Measurements from ENCODE around the gene EFEMP1.
"Not testable (repeated sequence)": the region's sequence is repeated elsewhere in the genome, so short reads cannot be mapped to it uniquely, and the experiment has no call there.

Gene EFEMP1

DNA sequence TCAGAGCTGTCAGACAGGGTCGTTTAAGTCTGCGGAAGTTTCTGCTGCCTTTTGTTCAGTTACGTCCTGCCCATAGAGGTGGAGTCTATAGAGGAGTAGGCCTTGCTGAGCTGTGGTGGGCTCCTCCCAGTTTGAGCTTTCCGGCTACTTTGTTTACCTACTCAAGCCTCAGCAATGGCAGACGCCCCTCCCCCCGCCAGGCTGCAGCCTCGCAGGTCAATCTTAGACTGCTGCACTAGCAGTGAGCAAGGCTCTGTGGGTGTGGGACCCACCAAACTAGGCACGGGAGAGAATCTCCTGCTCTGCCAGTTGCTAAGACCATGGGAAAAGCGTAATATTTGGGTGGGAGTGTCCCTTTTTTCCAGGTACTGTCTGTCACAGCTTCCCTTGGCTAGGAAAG lies 86.5 kb downstream of the EFEMP1 start:
- H3K9ac ChIP-seq (ENCODE audit: low read depth, low read length) = no peak overlapping the region
- H4K20me1 ChIP-seq (ENCODE audit: insufficient read depth, low read length) = no peaks in the 10 kb centered on the region
- H3K79me2 ChIP-seq (ENCODE audit: insufficient read depth, low read length) = no peaks in the 10 kb centered on the region
- H3K9me3 ChIP-seq (ENCODE audit: insufficient read depth, low read length, severe bottlenecking) = no peaks in the 10 kb centered on the region
- no peaks in the 10 kb centered on the region for H3K4me1 ChIP-seq (ENCODE audit: insufficient read depth, low read length)
- ATAC-seq (ENCODE audit: insufficient read depth, low read depth) (no peak), DNase-seq (no peak)
- no peaks in the 10 kb centered on the region for H3K27me3 ChIP-seq (ENCODE audit: insufficient read depth, low read length, poor library complexity)
- H3K36me3 ChIP-seq (ENCODE audit: insufficient read depth, low read length) = no peaks in the 10 kb centered on the region
- H3K4me3 ChIP-seq (ENCODE audit: low read depth in 1 of 2, low read length in 2 of 2) = no peak overlapping the region
- H3K27ac ChIP-seq (ENCODE audit: low read length) = no peak overlapping the region
- no peak overlapping the region for H2AFZ ChIP-seq (ENCODE audit: low read depth, low read length)
- TF ChIP-seq EZH2 (IDR thresholded peaks at IDR 0.05; ENCODE audit: borderline replicate concordance, low read depth, low read length, severe bottlenecking) = no peak
- TF ChIP-seq, protein P1, sequence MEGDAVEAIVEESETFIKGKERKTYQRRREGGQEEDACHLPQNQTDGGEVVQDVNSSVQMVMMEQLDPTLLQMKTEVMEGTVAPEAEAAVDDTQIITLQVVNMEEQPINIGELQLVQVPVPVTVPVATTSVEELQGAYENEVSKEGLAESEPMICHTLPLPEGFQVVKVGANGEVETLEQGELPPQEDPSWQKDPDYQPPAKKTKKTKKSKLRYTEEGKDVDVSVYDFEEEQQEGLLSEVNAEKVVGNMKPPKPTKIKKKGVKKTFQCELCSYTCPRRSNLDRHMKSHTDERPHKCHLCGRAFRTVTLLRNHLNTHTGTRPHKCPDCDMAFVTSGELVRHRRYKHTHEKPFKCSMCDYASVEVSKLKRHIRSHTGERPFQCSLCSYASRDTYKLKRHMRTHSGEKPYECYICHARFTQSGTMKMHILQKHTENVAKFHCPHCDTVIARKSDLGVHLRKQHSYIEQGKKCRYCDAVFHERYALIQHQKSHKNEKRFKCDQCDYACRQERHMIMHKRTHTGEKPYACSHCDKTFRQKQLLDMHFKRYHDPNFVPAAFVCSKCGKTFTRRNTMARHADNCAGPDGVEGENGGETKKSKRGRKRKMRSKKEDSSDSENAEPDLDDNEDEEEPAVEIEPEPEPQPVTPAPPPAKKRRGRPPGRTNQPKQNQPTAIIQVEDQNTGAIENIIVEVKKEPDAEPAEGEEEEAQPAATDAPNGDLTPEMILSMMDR (IDR thresholded peaks at IDR 0.05; ENCODE audit: borderline replicate concordance, extremely low read depth, low read length, poor library complexity, severe bottlenecking) = no peak
- no peak overlapping the region for H3K4me2 ChIP-seq (ENCODE audit: insufficient read depth, low read length)

DNA sequence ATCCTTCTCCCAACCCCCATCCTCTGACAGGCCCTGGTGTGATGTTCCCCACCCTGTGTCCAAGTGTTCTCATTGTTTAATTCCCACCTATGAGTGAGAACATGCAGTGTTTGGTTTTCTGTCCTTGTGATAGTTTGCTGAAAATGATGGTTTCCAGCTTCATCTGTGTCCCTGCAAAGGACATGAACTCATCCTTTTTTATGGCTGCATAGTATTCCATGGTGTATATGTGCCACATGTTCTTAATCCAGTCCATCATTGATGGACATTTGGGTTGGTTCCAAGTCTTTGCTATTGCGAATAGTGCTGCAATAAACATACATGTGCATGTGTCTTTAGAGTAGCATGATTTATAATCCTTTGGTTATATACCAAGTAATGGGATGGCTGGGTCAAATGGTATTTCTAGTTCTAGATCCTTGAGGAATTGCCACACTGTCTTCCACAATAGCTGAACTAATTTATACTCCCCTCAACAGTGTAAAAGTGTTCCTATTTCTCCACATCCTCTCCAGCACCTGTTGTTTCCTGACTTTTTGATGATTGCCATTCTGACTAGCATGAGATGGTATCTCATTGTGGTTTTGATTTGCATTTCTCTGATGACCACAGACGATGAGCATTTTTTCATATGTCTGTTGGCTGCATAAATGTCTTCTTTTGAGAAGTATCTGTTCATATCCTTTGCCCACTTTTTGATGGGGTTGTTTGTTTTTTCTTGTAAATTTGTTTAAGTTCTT lies 91.7 kb downstream of the EFEMP1 start:
- not testable (repeated sequence) for H3K79me2 ChIP-seq (ENCODE audit: insufficient read depth, low read length); H3K9me3 ChIP-seq (ENCODE audit: insufficient read depth, low read length, severe bottlenecking); H3K27ac ChIP-seq (ENCODE audit: low read length); H2AFZ ChIP-seq (ENCODE audit: low read depth, low read length); ATAC-seq (ENCODE audit: insufficient read depth, low read depth); H3K36me3 ChIP-seq (ENCODE audit: insufficient read depth, low read length); H3K4me2 ChIP-seq (ENCODE audit: insufficient read depth, low read length); H3K9ac ChIP-seq (ENCODE audit: low read depth, low read length); H3K4me1 ChIP-seq (ENCODE audit: insufficient read depth, low read length); H4K20me1 ChIP-seq (ENCODE audit: insufficient read depth, low read length); H3K27me3 ChIP-seq (ENCODE audit: insufficient read depth, low read length, poor library complexity); DNase-seq; H3K4me3 ChIP-seq (ENCODE audit: low read depth in 1 of 2, low read length in 2 of 2)

DNA sequence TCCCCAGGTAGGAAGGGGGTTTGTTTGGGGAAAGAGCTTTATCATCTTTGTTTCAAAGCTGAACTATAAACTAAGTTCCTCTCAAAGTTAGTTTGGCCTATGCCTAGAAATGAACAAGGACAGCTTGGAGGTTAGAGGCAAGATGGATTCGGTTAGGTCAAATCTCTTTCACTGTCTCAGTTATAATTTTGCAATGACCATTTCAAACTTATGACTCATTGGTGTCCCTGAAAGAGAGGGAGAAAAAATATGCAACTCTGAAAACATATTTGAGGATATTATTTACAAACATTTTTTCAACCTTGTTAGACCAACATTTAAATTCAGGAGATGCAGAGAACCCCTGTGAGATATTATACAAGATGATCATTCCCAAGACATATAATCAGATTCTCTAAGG lies 95.7 kb downstream of the EFEMP1 start:
- H2AFZ ChIP-seq (ENCODE audit: low read depth, low read length) = no peak overlapping the region
- DNase-seq (no peak), ATAC-seq (ENCODE audit: insufficient read depth, low read depth) (no peak)
- no peaks in the 10 kb centered on the region for H4K20me1 ChIP-seq (ENCODE audit: insufficient read depth, low read length)
- H3K4me1 ChIP-seq (ENCODE audit: insufficient read depth, low read length) = no peaks in the 10 kb centered on the region
- no peak overlapping the region for H3K27ac ChIP-seq (ENCODE audit: low read length)
- H3K4me2 ChIP-seq (ENCODE audit: insufficient read depth, low read length) = no peak overlapping the region
- no peak overlapping the region for H3K4me3 ChIP-seq (ENCODE audit: low read depth in 1 of 2, low read length in 2 of 2)
- no peaks in the 10 kb centered on the region for H3K27me3 ChIP-seq (ENCODE audit: insufficient read depth, low read length, poor library complexity)
- no peaks in the 10 kb centered on the region for H3K79me2 ChIP-seq (ENCODE audit: insufficient read depth, low read length)
- H3K36me3 ChIP-seq (ENCODE audit: insufficient read depth, low read length) = no peaks in the 10 kb centered on the region
- H3K9me3 ChIP-seq (ENCODE audit: insufficient read depth, low read length, severe bottlenecking) = no peaks in the 10 kb centered on the region
- TF ChIP-seq EZH2 (IDR thresholded peaks at IDR 0.05; ENCODE audit: borderline replicate concordance, low read depth, low read length, severe bottlenecking) = no peak
- TF ChIP-seq, protein P1 (IDR thresholded peaks at IDR 0.05; ENCODE audit: borderline replicate concordance, extremely low read depth, low read length, poor library complexity, severe bottlenecking) = no peak
- no peak overlapping the region for H3K9ac ChIP-seq (ENCODE audit: low read depth, low read length)

DNA sequence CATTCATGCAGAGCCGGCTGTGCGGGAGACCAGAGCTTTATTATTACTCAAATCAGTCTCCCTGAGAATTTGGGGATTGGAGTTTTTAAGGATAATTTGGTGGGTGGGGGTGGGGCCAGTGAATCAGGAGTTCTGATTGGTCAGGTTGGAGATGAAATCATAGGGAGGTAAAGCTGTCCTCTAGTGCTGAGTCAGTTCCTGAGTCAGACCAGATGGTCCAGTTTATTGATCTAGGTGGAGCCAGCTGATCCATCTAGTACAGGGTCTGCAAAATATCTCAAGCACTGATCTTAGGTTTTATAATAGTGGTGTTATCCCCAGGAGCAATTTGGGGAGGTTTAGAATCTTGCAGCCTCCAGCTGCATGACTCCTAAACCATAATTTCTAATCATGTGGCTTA lies 96.2 kb downstream of the EFEMP1 start:
- H3K4me1 ChIP-seq (ENCODE audit: insufficient read depth, low read length); DNase-seq; H4K20me1 ChIP-seq (ENCODE audit: insufficient read depth, low read length); H3K4me3 ChIP-seq (ENCODE audit: low read depth in 1 of 2, low read length in 2 of 2); H3K27me3 ChIP-seq (ENCODE audit: insufficient read depth, low read length, poor library complexity); H2AFZ ChIP-seq (ENCODE audit: low read depth, low read length); H3K27ac ChIP-seq (ENCODE audit: low read length); H3K36me3 ChIP-seq (ENCODE audit: insufficient read depth, low read length); ATAC-seq (ENCODE audit: insufficient read depth, low read depth); H3K9ac ChIP-seq (ENCODE audit: low read depth, low read length); H3K79me2 ChIP-seq (ENCODE audit: insufficient read depth, low read length); H3K4me2 ChIP-seq (ENCODE audit: insufficient read depth, low read length); H3K9me3 ChIP-seq (ENCODE audit: insufficient read depth, low read length, severe bottlenecking): not testable (repeated sequence)

All from DND-41 (cell line).